Stimulated activated CD4-positive, alpha-beta T cell treated with anti-CD3 and anti-CD28 coated beads, Interleukin-4, amount 100 ng/mL, for 1 hour (primary cell): ENCODE data around the gene TPSG1.
"Not testable (repeated sequence)": the region's sequence is repeated elsewhere in the genome, so short reads cannot be mapped to it uniquely, and the experiment has no call there.

ENCODE experiments used
- DNase-seq: peaks from one replicate; pipeline ENCODE4 v3.0.0-alpha.2; 2020

Gene TPSG1

GRCh38 chr16:1213796-1214372 lies 11.2 kb downstream of the TPSG1 start:
- DNase-seq, result no peak

DNA sequence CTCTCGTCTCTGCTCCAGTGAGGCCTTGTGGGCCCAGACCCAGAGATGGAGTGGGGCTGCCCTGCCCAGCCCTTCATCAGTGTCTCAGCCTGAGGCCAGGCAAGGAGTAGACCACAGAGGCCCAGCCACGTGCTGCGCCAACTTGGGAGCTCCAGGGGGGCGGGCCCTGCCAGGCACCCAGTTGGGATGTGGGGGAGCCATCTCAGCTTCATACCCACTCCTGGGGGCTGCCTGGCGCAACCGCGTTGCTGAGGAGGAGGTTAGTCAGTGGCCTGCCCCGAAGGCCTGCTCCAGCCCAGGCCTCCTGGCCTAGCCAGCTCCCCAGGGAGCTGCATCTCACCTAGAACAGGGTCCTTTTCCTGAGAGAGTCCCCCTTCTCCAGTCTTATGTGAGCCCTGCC lies 11.8 kb downstream of the TPSG1 start:
- DNase-seq, result no peak

DNA sequence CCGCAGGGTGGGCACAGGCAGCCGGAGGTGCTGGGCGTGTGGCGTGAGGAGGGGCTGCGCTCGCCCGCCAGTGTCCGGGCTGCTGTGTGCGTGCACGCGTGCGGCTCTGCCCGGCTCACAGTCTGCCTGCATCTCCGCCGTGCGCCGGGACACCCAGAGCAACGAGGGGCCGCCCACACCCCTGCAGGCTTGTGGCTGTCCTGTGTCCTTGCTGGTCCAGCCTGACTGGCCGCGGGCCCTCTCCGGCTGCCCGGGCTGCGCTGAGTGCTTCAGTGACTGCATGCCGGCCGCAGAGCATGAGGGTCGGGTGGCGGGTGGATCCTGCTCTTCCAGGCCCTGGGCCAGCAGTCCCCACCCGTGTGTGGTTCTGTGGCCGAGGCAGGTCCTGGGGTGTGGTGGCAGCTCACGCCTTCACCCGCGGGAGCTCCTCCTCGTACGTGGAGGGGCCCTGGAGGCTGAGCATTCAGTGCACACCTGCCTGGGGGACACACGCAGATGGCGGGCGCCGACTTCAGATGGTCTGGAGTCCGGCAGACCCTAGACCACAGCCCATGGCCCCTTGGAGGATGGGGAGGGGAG lies 12.4 kb downstream of the TPSG1 start:
- no peak for DNase-seq

DNA sequence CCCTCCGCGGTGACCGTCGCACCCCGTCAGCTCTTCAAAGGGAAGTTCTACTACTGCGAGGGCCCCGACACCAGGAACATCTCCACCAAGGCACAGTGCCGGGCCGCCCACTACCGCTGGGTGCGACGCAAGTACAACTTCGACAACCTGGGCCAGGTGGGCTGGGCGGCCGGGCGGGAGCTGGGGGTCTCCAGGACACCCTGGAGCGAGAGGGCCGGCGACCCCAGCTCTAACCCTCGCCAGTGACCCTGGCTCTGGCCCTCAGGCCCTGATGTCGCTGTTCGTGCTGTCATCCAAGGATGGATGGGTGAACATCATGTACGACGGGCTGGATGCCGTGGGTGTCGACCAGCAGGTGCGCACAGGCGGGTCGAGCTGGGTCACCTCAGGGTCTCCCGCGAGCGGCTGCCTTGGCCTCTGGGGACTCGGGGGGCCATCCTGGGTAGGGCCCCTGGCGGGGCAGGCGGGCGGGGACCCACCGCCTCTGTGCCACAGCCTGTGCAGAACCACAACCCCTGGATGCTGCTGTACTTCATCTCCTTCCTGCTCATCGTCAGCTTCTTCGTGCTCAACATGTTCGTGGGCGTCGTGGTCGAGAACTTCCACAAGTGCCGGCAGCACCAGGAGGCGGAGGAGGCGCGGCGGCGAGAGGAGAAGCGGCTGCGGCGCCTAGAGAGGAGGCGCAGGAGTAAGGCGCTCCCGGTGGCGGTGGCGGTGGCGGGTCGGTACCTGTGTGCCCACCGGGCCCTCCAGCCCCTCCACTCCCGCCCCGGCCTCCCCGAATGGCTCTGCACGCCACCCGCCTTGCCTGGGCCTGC lies 13.4 kb downstream of the TPSG1 start:
- no peak for DNase-seq

DNA sequence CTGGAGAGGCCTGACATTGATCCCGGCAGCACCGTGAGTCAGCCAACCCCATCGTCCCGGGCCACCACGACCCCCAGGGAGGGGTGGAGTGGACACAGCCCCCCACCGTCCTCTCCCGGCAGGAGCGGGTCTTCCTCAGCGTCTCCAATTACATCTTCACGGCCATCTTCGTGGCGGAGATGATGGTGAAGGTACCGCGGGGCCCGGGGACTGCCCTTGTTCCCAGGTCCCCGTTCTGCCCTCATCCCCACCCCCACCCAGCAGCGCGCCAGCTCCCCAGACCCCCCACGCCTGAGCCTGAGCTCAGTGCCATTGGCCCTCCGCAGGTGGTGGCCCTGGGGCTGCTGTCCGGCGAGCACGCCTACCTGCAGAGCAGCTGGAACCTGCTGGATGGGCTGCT lies 14.6 kb downstream of the TPSG1 start:
- no peak for DNase-seq

GRCh38 chr16:1209081-1209480 lies 16.0 kb downstream of the TPSG1 start:
- DNase-seq, result no peak

- DNase-seq, result no peak
These were observed 16.7 kb downstream of the TPSG1 start for GRCh38 chr16:1208239-1208830.

DNA sequence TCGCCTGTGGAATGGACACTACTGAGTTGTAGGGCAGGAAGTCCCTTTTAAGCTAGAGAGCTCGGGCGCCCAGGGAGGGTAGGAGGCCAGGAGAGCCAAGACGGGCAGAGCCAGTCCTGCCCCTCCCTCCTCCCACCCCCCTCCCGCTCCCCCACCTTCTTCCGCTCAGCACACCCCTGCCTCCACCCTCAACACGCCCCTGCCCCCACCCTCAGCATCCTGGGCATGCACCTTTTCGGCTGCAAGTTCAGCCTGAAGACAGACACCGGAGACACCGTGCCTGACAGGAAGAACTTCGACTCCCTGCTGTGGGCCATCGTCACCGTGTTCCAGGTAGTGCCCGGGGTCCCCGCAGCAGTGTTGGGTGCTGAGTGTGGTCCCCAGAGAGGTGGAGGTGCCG lies 18.3 kb downstream of the TPSG1 start:
- no peak for DNase-seq

DNA sequence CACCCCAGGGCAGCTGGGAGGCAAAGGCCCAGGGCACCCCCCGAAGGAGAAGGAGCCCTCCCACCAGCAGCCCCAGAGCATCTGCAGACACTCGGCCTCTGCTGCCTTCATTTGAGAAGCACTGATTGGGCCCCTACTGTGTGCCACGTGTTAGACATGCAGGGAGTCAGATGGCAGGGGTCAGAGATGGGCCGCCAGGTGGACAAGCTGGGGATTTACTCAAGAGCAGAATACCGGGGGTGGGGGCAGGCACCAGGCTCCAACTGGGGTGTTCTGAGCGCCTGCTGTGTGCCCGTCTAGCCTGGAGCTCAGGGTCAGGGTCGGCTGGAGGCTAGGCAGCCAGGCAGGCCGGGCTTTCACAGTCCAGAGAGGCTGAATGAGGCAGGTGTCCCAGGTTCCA lies 18.7 kb downstream of the TPSG1 start:
- no peak for DNase-seq

DNA sequence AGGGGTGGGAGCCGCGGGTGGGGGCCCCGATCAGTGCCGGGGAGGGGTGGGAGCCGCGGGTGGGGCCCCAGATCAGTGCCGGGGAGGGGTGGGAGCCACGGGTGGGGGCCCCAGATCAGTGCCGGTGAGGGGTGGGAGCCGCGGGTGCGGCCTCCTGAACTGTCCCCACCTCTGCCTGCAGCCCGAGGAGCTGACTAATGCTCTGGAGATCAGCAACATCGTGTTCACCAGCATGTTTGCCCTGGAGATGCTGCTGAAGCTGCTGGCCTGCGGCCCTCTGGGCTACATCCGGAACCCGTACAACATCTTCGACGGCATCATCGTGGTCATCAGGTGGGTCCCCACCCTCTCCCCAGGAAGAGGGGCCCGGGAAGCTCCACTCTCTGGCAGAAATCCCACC lies 20.1 kb downstream of the TPSG1 start:
- DNase-seq, result no peak

GRCh38 chr16:1202274-1202673 lies 22.8 kb downstream of the TPSG1 start:
- DNase-seq, result no peak

GRCh38 chr16:1201444-1201843 lies 23.6 kb downstream of the TPSG1 start:
- DNase-seq, result no peak

- DNase-seq, result no peak
These were observed 24.9 kb downstream of the TPSG1 start for GRCh38 chr16:1200014-1200627.

DNA sequence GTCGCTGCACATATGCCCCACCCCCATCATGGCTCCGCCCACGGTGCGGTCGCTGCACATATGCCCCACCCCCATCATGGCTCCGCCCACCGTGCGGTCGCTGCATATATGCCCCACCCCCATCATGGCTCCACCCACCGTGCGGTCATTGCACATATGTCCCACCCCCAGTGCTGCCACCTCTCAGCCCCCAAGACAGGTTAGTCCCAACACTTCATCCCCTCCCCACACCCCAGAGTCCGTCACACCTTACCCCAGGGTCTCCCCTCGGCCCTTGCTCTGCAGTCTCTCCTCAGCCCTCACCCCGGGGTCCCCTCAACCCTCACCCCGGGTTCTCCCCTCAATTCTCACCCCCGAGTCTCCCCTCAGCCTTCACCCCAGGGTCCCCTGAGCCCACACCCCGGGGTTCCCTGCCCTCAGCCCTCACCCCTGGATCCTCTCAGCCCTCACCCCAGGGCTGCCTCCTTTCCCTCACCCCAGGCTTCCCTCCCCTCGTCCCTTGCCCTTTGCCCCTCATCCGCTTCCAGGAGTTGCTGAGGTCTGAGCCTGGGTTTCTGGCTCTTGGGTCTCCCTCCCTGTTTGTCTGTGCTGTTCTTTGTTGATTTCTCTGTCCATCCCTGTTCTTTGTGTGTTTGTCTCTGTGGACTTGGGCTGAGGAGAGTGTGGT lies 25.6 kb downstream of the TPSG1 start:
- DNase-seq, result no peak

DNA sequence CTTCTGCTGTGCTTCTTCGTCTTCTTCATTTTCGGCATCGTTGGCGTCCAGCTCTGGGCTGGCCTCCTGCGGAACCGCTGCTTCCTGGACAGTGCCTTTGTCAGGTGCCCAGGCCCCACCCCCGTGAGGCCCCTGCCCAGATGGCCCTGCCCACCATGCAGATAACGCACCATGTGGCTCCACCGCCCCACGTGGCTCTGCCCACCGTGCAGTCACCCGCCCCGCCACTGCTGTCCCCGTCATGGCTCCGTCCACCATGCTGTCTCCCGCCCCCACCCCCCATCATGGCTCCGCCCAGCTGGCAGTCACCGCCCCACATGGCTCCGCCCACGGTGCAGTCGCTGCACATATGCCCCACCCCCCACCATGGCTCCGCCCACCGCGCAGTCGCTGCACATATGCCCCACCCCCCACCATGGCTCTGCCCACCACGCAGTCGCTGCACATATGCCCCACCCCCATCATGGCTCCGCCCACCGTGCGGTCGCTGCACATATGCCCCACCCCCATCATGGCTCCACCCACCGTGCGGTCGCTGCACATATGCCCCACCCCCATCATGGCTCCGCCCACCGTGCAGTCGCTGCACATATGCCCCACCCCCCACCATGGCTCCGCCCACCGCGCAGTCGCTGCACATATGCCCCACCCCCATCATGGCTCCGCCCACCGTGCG lies 26.3 kb downstream of the TPSG1 start:
- DNase-seq, result not testable (repeated sequence)

- DNase-seq, result no peak
These were observed 26.9 kb downstream of the TPSG1 start for GRCh38 chr16:1198194-1198593.

GRCh38 chr16:1197237-1197866 lies 27.7 kb downstream of the TPSG1 start:
- no peak for DNase-seq

DNA sequence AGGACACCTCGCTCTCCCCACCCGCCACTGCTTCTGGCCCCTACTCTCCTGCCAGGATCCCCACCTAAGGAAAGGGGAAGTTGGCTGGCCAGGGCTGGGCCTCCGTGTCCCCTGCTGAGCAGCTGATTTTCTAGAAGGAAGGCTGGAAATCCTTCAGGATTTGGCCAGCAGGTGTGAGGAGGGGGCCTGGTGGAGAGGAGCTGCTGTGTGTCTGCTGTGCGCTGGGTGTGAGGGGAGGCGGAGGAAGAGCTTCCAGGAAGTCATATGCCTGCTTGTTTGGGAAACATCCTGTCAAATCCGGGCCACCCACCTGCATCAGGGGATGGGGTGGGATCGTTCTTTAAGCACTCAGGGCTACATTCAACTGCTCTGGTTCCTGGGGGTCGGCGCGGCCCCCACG lies 28.6 kb downstream of the TPSG1 start:
- no peak for DNase-seq

GRCh38 chr16:1195393-1195666 lies 29.7 kb downstream of the TPSG1 start:
- DNase-seq, result no peak

- peak; percentile 33 for DNase-seq
These were observed 30.2 kb downstream of the TPSG1 start for GRCh38 chr16:1194665-1195392.

DNA sequence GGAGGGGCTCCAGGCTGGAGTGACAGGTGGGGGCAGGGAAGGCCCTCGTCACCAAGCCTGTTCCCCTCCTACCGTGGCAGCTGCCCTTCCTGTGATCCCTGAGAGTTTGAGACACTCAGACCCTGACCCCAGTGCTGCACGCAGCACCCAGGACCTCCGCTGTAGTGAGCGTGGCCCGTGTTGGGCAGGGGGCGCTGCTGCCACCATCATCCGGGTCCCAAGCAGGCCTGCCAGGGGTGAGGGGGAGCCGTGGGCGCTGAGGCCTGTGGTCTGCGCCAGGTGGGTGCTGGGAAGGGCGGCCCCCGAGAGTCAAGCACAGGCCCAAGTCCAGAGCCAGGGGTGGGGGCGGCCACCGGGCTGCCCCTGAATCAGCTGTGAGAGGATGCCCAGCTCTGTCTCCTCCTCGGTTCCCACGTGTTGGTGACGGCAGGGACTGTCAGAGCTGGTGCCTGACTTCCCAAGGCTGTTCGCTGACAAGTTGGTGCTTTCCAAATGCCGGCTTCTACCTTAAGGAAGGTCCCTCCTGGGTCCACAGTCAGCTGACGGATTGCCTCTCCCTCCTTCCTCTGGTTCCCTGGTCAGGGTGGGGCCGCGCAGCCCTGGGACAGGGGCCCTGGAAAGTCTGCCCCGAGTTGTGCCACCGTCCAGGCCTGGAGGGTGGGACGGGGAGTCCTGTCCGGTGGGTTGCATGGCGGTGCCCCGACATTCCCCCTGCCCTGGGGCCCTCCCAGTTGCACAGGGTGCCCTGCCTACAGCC lies 31.1 kb downstream of the TPSG1 start:
- no peak for DNase-seq
